H1 (cell line): Measurements from ENCODE around the gene SNAPC2. TPM values are rescaled to one million over a fixed set of nuclear protein-coding genes. Genes with fewer than 3 reads are reported as not detected.
A peak's percentile ranks its signal among the peaks of the same experiment; 100 is the strongest.

Experiments used
- CREB1 ChIP-seq: IDR thresholded peaks from 2 replicates; pipeline ENCODE4 v1.6.1; 2012; ENCODE audit warnings: inconsistent platforms
- EP300 ChIP-seq, 2 experiments: IDR thresholded peaks; 1 replicate in 1 of 2; 2 replicates in 1 of 2; pipeline ENCODE4 v1.6.1; 2011 to 2012; ENCODE audit warnings: low read depth in 2 of 2, low read length in 2 of 2, mild to moderate bottlenecking in 2 of 2, borderline replicate concordance in 1 of 2, inconsistent platforms in 1 of 2, moderate library complexity in 1 of 2
- FOSL1 ChIP-seq: IDR thresholded peaks from 2 replicates; pipeline ENCODE4 v1.6.1; 2011; ENCODE audit warnings: mild to moderate bottlenecking, low read depth, low read length, moderate library complexity; ENCODE audit not compliant: insufficient read depth
- KDM1A ChIP-seq: fragments of 200-600, 300-600 bp; sonication (generic); IDR thresholded peaks from 2 replicates; pipeline ENCODE4 v1.7.1; 2016; ENCODE audit warnings: mild to moderate bottlenecking, low read length, borderline replicate concordance
- RAD21 ChIP-seq, 2 experiments: IDR thresholded peaks in 1 of 2; conservative IDR thresholded peaks in 1 of 2; 2 replicates each; pipeline ENCODE4 v1.6.1; 2011; ENCODE audit warnings: low read depth in 2 of 2, low read length in 2 of 2, improper control_type of control experiment in 1 of 2, inconsistent platforms in 1 of 2, mild to moderate bottlenecking in 1 of 2, moderate library complexity in 1 of 2
- RNF2 ChIP-seq: fragments of 200-900, 300-1000 bp; sonication (generic); IDR thresholded peaks from 2 replicates; pipeline ENCODE4 v1.7.1; 2016; ENCODE audit warnings: borderline replicate concordance, low read depth, mild to moderate bottlenecking, antibody characterized with exemption, low read length; ENCODE audit not compliant: poor library complexity, severe bottlenecking; ENCODE audit errors: missing control alignments
- SIN3A ChIP-seq, 2 experiments: IDR thresholded peaks in 1 of 2; conservative IDR thresholded peaks in 1 of 2; 2 replicates each; pipeline ENCODE4 v1.6.1; 2011 to 2012; ENCODE audit warnings: low read length in 2 of 2, improper control_type of control experiment in 1 of 2, low read depth in 1 of 2, mild to moderate bottlenecking in 1 of 2
- SRF ChIP-seq: IDR thresholded peaks from 2 replicates; pipeline ENCODE4 v1.6.1; 2011; ENCODE audit warnings: mild to moderate bottlenecking, low read depth, low read length, moderate library complexity
- TAF1 ChIP-seq: IDR thresholded peaks from 2 replicates; pipeline ENCODE4 v1.6.1; 2011; ENCODE audit warnings: mild to moderate bottlenecking, low read depth, low read length
- polyA plus RNA-seq, 7 experiments: library from polyadenylated mRNA; depleted of rRNA in 3 of 7; stranded (reverse) in 5 of 7; unstranded in 2 of 7; fragments of >200 nt in 5 of 7; fragments of 200-250 nt in 2 of 7; gene quantifications; 1 replicate in 5 of 7; 2 replicates in 1 of 7; 4 replicates in 1 of 7; pipeline versions ENCODE4 v1.2.1 to v1.2.3, GENCODE V29; 2011 to 2013; ENCODE audit warnings: missing spikeins in 2 of 7, mixed read lengths in 2 of 7
- total RNA-seq: library from RNA; stranded (reverse); fragmentation: NEBNext Ultra II Directional; extraction: Animal tissue kit (Norgen Biotek cat#: 25700); gene quantifications from 2 replicates; pipeline ENCODE4 v1.2.1, GENCODE V29; 2021
- TF ChIP-seq, protein P1 (sequence below): IDR thresholded peaks from 2 replicates; pipeline ENCODE4 v1.6.1; 2012; ENCODE audit warnings: low read length, inconsistent platforms
- TF ChIP-seq, protein P2 (sequence below): IDR thresholded peaks from 2 replicates; pipeline ENCODE4 v1.6.1; 2012; ENCODE audit warnings: inconsistent platforms
- TF ChIP-seq, protein P3 (sequence below): IDR thresholded peaks from 2 replicates; pipeline ENCODE4 v1.6.1; 2012; ENCODE audit warnings: inconsistent platforms

Gene SNAPC2
- total and polyA plus RNA-seq, 2 of the 8 experiments (the other 6 are each of a cell fraction or from before 2014, with no cell fraction given) = 18.2 to 20.3 TPM

DNA sequence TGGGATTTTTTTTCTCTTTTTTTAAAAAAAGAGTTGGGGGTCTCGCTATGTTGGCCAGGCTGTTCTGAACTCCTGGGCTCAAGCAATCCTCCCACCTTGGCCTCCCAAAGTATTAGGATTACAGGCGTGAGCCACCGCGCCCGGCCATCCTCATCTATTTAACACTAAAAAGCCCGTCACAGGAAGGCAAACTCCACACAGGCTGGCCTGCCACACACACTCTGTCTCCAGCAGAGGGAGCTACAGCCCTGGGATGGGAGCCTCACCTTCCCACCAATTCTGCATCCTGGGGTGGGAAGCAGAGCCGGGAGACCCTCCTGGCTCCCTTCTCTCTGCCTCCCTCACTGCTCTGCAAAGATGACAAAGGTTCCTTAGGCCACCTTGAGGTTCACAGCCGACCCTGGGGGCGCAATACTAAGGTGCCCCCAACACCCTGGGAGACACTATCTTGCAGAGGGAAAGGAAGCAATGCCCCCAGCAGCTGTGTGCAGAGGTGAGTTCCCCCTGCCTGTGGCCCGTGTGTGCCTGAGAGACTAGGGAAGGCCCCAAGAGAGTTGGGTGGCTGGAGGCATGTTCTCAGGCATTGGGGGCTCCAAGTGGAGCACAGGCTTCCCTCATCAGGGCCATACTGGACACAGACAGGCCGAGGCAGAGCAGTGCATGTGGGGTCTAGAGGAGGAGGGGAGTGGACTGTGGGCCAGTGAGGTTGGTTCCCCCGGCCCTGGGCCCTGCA lies 50.7 kb downstream of the SNAPC2 start (continued):
- TF ChIP-seq, protein P1, sequence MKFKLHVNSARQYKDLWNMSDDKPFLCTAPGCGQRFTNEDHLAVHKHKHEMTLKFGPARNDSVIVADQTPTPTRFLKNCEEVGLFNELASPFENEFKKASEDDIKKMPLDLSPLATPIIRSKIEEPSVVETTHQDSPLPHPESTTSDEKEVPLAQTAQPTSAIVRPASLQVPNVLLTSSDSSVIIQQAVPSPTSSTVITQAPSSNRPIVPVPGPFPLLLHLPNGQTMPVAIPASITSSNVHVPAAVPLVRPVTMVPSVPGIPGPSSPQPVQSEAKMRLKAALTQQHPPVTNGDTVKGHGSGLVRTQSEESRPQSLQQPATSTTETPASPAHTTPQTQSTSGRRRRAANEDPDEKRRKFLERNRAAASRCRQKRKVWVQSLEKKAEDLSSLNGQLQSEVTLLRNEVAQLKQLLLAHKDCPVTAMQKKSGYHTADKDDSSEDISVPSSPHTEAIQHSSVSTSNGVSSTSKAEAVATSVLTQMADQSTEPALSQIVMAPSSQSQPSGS = 0 out of 2 replicates have a peak, but pooled peaks have one; percentile 17
- TF ChIP-seq EP300 (IDR thresholded peaks at IDR 0.05; ENCODE audit: borderline replicate concordance in 1 of 2, low read depth in 2 of 2, low read length in 2 of 2) = no peak
- peak; percentile 86 for TF ChIP-seq RAD21 (IDR thresholded peaks at IDR 0.05 in 1 of 2, conservative IDR thresholded peaks at IDR 0.05 in 1 of 2; ENCODE audit: low read depth in 2 of 2, low read length in 2 of 2)
- TF ChIP-seq RNF2 = no peak
- peak in 1 of 2 experiments; percentile 53; a peak in 1 of 4 replicates for TF ChIP-seq SIN3A (conservative IDR thresholded peaks at IDR 0.05 in 1 of 2, IDR thresholded peaks at IDR 0.05 in 1 of 2; ENCODE audit: low read depth in 1 of 2, low read length in 2 of 2)
- no peak for TF ChIP-seq SRF
- TF ChIP-seq, protein P2, sequence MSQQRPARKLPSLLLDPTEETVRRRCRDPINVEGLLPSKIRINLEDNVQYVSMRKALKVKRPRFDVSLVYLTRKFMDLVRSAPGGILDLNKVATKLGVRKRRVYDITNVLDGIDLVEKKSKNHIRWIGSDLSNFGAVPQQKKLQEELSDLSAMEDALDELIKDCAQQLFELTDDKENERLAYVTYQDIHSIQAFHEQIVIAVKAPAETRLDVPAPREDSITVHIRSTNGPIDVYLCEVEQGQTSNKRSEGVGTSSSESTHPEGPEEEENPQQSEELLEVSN = peak; percentile 58
- TF ChIP-seq, protein P3, sequence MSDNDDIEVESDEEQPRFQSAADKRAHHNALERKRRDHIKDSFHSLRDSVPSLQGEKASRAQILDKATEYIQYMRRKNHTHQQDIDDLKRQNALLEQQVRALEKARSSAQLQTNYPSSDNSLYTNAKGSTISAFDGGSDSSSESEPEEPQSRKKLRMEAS = 0 out of 2 replicates have a peak, but pooled peaks have one; percentile 42
- TF ChIP-seq KDM1A = peak; percentile 77
- TF ChIP-seq CREB1 = peak; percentile 52; the same call in 1 of the 2 replicates
- no peak for TF ChIP-seq TAF1
- TF ChIP-seq FOSL1 = no peak
